Pancreas (tissue), 10 donors: ENCODE results near the gene GAB2. TPM values are rescaled to one million over a fixed set of nuclear protein-coding genes. Genes with fewer than 3 reads are reported as not detected.

ENCODE experiments used
- ATAC-seq, 4 donors: fragments of 200-7000 bp; cut with Tn5 transposase; one replicate each; pipeline versions ENCODE4 v1.8.0 to v1.9.1; 2020; ENCODE audit warnings: mild to moderate bottlenecking in 4 of 4, moderate library complexity in 4 of 4
- DNase-seq, 6 donors: peaks; one replicate each; pipeline ENCODE4 v3.0.0-alpha.2; 2020
- FAIRE-seq: peaks from 2 replicates; lab custom pipeline; 2012; peaks lifted over from hg19 to GRCh38; lab: Jason Lieb, UNC
- H3K27ac ChIP-seq, 4 donors: fragments of 200-600 bp; sonication (generic); 1 replicate in 3 of 4; 2 replicates in 1 of 4; pipeline versions ENCODE4 v1.5.0 to v1.8.0; 2020
- H3K27me3 ChIP-seq, 4 donors: fragments of 200-600 bp; one replicate each; pipeline ENCODE4 v1.8.0; 2021
- H3K36me3 ChIP-seq, 3 donors: fragments of 200-600 bp; sonication (generic) in 1 of 3; one replicate each; pipeline versions ENCODE4 v1.5.0 to v1.8.0; 2020 to 2021
- H3K4me1 ChIP-seq, 3 donors: fragments of 200-600 bp; one replicate each; pipeline ENCODE4 v1.8.0; 2021
- H3K4me3 ChIP-seq, 4 donors: fragments of 200-600 bp; sonication (generic) in 2 of 4; one replicate each; pipeline versions ENCODE4 v1.5.0 to v1.8.0; 2020 to 2021
- H3K9me3 ChIP-seq, 4 donors: fragments of 200-600 bp; one replicate each; pipeline ENCODE4 v1.8.0; 2021
- CTCF ChIP-seq, 4 donors: fragments of 200-600 bp; sonication (generic) in 3 of 4; IDR thresholded peaks; one replicate each; pipeline versions ENCODE4 v1.5.0 to v1.8.0; 2021; ENCODE audit warnings: antibody characterized with exemption in 4 of 4
- WGBS, 2 donors: extraction: QIAGEN DNeasy Blood & Tissue Kit; methylation state at CpG; one replicate each; pipeline ENCODE4 v1.1.7; 2013; 5-methylcytosine and 5-hydroxymethylcytosine counted together
- intact Hi-C, 3 donors: fragments of 100-400 bp; cut with DNase I; formaldehyde crosslinking; loops; one replicate each; pipeline versions ENCODE4 v1.11.1 to v1.14.2; 2022
- polyA plus RNA-seq, 2 donors: library from polyadenylated mRNA; stranded (reverse); fragments of 200-250 nt; gene quantifications; one replicate each; pipeline ENCODE4 v1.2.3, GENCODE V29; 2013
- total RNA-seq, 6 donors: library from RNA; stranded (reverse); fragmentation: NEBNext Ultra II Directional in 4 of 6; extraction: Animal tissue kit (Norgen Biotek cat#: 25700) in 4 of 6; gene quantifications; one replicate each; pipeline versions ENCODE4 v1.2.1 to v1.2.4, GENCODE V29; 2021 to 2023
- donor health status: healthy with polysubstance abuse.
- donor health status: DM: no; HTN: no; CAD: no; lungs with moderate emphysema.
- donor health status: DM: no; HTN: no; CAD: no.
- donor health status: control.
- donor health status: control.
- donor health status: Bipolar disorder and iron deficiency.
- donor health status: DM: yes; HTN: yes; CAD: no.
- donor health status: DM: no; HTN: no; CAD: no.
- donor health status: DM: no; HTN: no; CAD: no.
- donor health status: DM: yes; HTN: yes; CAD: no.

The GAB2 gene
- total and polyA plus RNA-seq, 8 donors = 3.1 to 17.8 (median 9.4) TPM

GRCh38 chr11:78190871-78191538, 226.6 kb downstream of the GAB2 start:
- DNase-seq (peak in 1 of 6 donors; percentile 30), ATAC-seq (no peak), FAIRE-seq (no peak)
- peak overlapping the region in 1 of 4 donors; percentile 17 for H3K27ac ChIP-seq
- intact Hi-C loops = no loop called here
- TF ChIP-seq CTCF (IDR thresholded peaks at IDR 0.05) = no peak
- WGBS, 2 donors = 86 to 87% methylated on average over 14 of the region's 14 CpGs
- no peaks in the 10 kb centered on the region for H3K27me3 ChIP-seq
- no peak overlapping the region for H3K4me3 ChIP-seq
- peaks cover 16 to 49% (median 28%) of the 10 kb centered on the region in 3 donors for H3K4me1 ChIP-seq
- H3K9me3 ChIP-seq = no peaks in the 10 kb centered on the region
- H3K36me3 ChIP-seq = no peaks in the 10 kb centered on the region

- H3K4me1 ChIP-seq = peaks cover 16 to 49% (median 28%) of the 10 kb centered on the region in 3 donors
- intact Hi-C loops = no loop called here
- no peak for TF ChIP-seq CTCF (IDR thresholded peaks at IDR 0.05)
- H3K4me3 ChIP-seq = no peak overlapping the region
- ATAC-seq (no peak), FAIRE-seq (no peak), DNase-seq (no peak)
- no peak overlapping the region for H3K27ac ChIP-seq
- H3K27me3 ChIP-seq = no peaks in the 10 kb centered on the region
- H3K36me3 ChIP-seq = no peaks in the 10 kb centered on the region
- 57 to 64% methylated on average over 3 of the region's 3 CpGs for WGBS, 2 donors
- H3K9me3 ChIP-seq = no peaks in the 10 kb centered on the region
These were observed 227.2 kb downstream of the GAB2 start for GRCh38 chr11:78190374-78190773.

- H3K4me1 ChIP-seq = peaks cover 16 to 49% (median 28%) of the 10 kb centered on the region in 3 donors
- TF ChIP-seq CTCF (IDR thresholded peaks at IDR 0.05) = no peak
- no peaks in the 10 kb centered on the region for H3K27me3 ChIP-seq
- H3K36me3 ChIP-seq = no peaks in the 10 kb centered on the region
- WGBS, 2 donors = 37 to 38% methylated on average over 3 of the region's 3 CpGs
- H3K4me3 ChIP-seq = peak overlapping the region in 3 of 4 donors; percentile 80 to 87 (median 83)
- DNase-seq (peak in 1 of 6 donors; percentile 33), FAIRE-seq (no peak), ATAC-seq (no peak)
- intact Hi-C loops = no loop called here
- no peaks in the 10 kb centered on the region for H3K9me3 ChIP-seq
- H3K27ac ChIP-seq = peak overlapping the region in 1 of 4 donors; percentile 44
These were observed 227.8 kb downstream of the GAB2 start for GRCh38 chr11:78189851-78190250.

- Histone ChIP-seq H3K36me3 (no peaks in the 10 kb centered on the region), H3K4me3 (peak overlapping the region; percentile 80 to 87 (median 84)), H3K9me3 (no peaks in the 10 kb centered on the region), H3K27me3 (no peaks in the 10 kb centered on the region), H3K27ac (peak overlapping the region; percentile 28 to 58 (median 50)), H3K4me1 (peaks cover 16 to 43% (median 27%) of the 10 kb centered on the region in 3 donors)
- 17 to 20% methylated on average over 18 of the region's 18 CpGs for WGBS, 2 donors
- FAIRE-seq (no peak), DNase-seq (peak in 1 of 6 donors; percentile 61), ATAC-seq (no peak)
- TF ChIP-seq CTCF (IDR thresholded peaks at IDR 0.05) = no peak
- intact Hi-C loops = no loop called here
These were observed 228.4 kb downstream of the GAB2 start for GRCh38 chr11:78189174-78189724.
